Endothelial cell of umbilical vein (primary cell): ENCODE results near the gene MRTFA.

ENCODE experiments used
- CTCF ChIP-seq, 2 donors: IDR thresholded peaks; 1 replicate in 1 of 2; 2 replicates in 1 of 2; pipeline ENCODE4 v1.5.1; 2011; ENCODE audit warnings: low read length in 2 of 2, mild to moderate bottlenecking in 2 of 2, moderate library complexity in 2 of 2, control low read depth in 1 of 2, inconsistent platforms in 1 of 2, low read depth in 1 of 2; ENCODE audit not compliant: insufficient read depth in 1 of 2; ENCODE audit errors: extremely low read depth in 1 of 2
- EZH2 ChIP-seq: IDR thresholded peaks from 2 replicates; pipeline ENCODE4 v1.6.1; 2012; ENCODE audit warnings: borderline replicate concordance, low read depth, mild to moderate bottlenecking, moderate library complexity, low read length, inconsistent platforms; ENCODE audit not compliant: severe bottlenecking
- GATA2 ChIP-seq: IDR thresholded peaks from 2 replicates; pipeline ENCODE4 v1.7.0; 2011; ENCODE audit warnings: low read depth, mild to moderate bottlenecking, moderate library complexity, mixed read lengths, low read length; ENCODE audit not compliant: insufficient read length, insufficient read depth
- JUN ChIP-seq: IDR thresholded peaks from 2 replicates; pipeline ENCODE4 v1.6.1; 2011; ENCODE audit warnings: borderline replicate concordance, low read depth; ENCODE audit not compliant: insufficient read length, insufficient read depth
- MAX ChIP-seq: IDR thresholded peaks from 2 replicates; pipeline ENCODE4 v1.6.1; 2011; ENCODE audit not compliant: insufficient read depth, insufficient read length
- MYC ChIP-seq: IDR thresholded peaks from one replicate; pipeline ENCODE4 v1.6.1; 2011; ENCODE audit warnings: mild to moderate bottlenecking, low read depth, low read length
- POLR2A ChIP-seq: IDR thresholded peaks from 2 replicates; pipeline ENCODE4 v1.6.1; 2012; ENCODE audit warnings: low read depth, mild to moderate bottlenecking, control low read depth, low read length
- POLR2AphosphoS5 ChIP-seq: IDR thresholded peaks from 2 replicates; pipeline ENCODE4 v1.6.1; 2012; ENCODE audit warnings: low read depth, mild to moderate bottlenecking, control low read depth, low read length, moderate library complexity; ENCODE audit not compliant: insufficient read depth

GRCh38 chr22:40468616-40469015 lies 167.9 kb downstream of the MRTFA start:
- TF ChIP-seq CTCF (IDR thresholded peaks at IDR 0.05; ENCODE audit: extremely low read depth in 1 of 2, insufficient read depth in 1 of 2, low read depth in 1 of 2, low read length in 2 of 2) (no peak), EZH2 (no peak), MAX (no peak), GATA2 (no peak), POLR2A (no peak), POLR2AphosphoS5 (no peak), JUN (no peak), MYC (no peak)
